Activated gamma-delta T cell treated with anti-CD3 and anti-CD28 coated beads, Interleukin-2, amount 50 U/mL, for 16 hours (primary cell): ENCODE results near the gene CFDP1.

ENCODE experiments used
- DNase-seq: peaks from one replicate; pipeline ENCODE4 v3.0.0-alpha.2; 2020; ENCODE audit warnings: low read depth

CFDP1 gene

DNA sequence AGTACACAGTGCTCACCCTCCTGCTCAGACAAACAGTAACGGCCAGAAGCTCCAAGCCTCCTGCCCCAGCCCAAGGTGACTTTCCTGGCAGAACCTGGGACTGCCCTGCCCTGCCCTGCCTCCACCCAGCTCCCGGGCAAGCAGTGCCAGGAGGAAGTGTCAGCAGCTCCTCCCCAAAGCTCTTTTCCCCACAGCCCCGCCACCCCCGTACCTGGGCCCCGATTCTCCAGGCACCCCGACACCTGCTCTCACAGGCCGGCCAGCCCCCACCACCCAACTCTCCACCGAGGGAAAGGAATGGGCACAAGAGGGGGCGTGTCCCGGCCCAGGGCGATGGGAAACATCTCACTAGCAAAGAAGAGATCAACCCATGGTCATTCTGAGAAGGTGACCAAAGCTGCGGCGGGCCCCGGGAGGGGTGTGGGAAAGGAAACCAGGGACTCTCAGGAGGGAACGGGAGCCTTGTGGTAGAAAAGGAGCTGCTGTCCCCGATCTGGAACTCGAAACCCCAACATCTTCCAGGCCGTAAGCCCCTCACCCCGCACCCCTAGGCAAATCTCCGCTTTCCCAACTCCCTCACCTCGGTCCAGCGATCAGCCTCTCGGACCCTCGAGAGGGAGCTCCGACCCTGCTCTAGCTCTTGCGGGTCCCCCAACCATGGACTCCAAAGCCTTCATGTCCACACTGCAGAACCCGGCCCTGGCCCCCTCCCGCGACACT, 183.1 kb downstream of the CFDP1 start:
- no peak for DNase-seq

DNA sequence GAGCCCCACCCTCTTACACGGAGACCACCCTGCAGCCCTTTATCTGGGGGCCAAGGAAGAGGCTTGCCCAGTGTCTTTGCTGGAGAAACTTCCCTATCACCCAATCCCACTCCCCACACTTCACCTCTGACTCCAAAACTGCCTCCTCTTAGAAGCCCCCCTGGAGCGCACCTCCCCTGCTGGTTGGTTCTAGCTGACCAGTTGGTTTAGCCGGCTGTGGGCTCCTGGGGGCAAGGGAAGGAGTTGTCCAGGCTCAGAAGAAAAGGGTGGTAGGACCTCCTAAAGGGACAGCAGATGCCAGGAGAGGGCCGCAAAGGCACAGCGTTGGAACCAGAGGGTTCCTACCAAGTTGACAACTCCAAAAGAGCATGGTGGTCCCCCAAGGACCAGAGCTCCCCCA, 183.9 kb downstream of the CFDP1 start:
- DNase-seq, result no peak

DNA sequence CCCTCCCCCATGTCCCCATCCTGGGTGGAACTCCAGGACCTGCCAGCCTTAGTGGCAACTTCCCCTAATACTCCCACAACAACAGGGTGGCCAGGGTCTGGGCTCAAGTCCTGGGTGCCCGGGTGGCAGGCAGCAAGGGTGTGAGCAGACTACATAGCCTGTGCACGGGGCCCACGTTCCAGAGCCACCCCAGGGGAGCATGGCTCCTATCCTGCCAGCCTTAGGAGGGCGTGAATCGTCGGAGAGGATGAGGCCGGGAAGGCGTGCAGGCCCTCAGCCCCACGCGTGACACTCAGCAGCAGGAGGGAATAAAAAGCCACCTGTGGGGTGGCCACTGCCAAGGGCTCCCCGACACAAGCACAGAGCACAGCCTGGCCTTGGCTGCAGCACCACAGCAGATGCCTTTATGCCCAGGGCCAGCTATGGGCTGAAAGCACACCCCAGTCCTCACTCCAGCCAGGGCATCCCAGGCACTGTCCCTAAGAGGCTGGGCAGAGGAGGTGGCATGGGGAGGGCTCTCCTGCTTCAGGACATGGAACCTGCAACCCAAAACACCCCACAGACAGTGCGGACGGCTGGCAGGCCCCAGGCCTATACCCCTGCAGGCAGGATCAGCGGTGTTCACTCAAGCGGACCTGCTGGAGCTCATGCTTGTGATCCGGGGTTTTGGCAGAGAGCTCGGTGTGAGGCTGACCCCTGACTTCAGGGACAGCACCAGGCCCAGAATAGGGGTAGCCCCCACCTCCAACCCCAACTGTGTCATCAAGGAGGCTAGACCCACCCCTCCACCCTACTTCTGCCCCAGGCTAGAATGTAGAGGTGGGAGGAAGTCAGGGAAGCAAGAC, 184.5 kb downstream of the CFDP1 start:
- no peak for DNase-seq

GRCh38 chr16:75248142-75248535, 185.2 kb downstream of the CFDP1 start:
- no peak for DNase-seq

GRCh38 chr16:75247249-75247648, 186.1 kb downstream of the CFDP1 start:
- no peak for DNase-seq

GRCh38 chr16:75246504-75247205, 186.6 kb downstream of the CFDP1 start:
- DNase-seq, result no peak

DNA sequence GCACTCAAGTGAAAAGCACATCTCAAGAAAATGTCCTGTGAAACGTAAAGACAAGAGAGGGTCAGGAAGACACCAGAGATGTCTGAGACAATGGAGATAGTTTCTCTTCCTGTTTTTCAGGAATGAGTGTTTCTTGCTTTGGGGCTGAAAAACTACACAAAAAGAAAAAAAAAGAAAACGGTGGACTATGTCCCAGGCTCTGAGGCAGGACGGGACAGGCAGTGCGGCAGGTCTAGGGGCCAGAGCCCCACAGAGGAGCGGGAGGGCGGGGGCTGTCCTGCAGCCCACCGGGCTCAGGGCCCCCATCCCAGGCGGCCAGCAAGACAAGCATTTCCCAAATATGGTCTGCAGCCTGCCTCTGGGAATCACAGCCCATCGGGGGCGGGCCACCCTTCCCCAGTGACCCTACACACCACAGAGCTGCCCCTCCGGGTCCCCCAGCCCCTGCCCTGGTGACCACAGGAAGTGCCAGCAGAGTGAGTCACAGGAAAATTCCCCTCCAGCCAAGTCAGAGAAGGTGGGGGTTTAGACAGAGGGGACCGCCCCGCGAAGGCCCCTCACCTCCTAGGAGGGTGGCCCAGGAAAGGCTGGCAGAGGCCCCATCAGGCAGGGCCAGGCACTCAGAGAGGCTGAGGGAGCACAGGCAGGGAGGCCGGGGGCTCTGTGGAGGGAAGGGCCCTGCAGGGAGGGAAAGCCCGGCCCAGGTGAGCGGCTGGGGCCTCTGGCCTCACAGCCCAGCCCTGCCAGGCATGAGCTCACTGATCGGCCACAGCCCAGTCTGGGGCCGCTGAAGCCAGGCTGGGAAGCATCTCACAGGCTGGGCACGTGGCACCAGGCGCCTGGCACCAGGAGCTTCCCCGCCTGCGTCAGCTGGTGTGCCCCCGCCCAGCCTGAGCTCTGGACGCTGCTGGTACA, 188.2 kb downstream of the CFDP1 start:
- DNase-seq, result no peak

- no peak for DNase-seq
These were observed 189.0 kb downstream of the CFDP1 start for GRCh38 chr16:75244225-75244809.
